GM21723 (cell line): ENCODE results near the gene KDM4C.

ENCODE experiments used
- ATAC-seq: cut with Tn5 transposase; IDR thresholded peaks from one replicate; pipeline ENCODE4 v1.9.1; 2021; ENCODE audit warnings: mild to moderate bottlenecking, moderate library complexity; ENCODE audit not compliant: unreplicated experiment

KDM4C gene

DNA sequence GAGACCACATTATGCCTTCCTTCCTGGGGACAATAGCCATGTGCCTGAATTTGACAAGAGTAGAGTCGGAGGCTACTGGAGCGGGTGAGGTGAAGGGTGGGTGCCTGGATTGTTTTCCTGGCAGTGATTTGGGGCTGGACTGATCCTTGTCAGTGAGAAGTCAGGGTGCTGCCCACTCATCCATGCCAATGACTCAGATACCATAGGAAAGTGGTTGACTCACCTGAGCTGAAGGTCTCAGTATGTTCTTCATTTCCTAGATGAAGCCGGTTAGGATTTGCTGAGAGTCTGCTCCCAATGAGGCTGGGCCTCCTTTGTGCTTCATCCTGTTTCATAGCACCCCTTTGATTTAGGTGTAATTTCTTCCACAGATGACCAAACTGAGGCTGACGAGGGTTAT is 366.0 kb downstream of the KDM4C start:
- ATAC-seq = no peak

DNA sequence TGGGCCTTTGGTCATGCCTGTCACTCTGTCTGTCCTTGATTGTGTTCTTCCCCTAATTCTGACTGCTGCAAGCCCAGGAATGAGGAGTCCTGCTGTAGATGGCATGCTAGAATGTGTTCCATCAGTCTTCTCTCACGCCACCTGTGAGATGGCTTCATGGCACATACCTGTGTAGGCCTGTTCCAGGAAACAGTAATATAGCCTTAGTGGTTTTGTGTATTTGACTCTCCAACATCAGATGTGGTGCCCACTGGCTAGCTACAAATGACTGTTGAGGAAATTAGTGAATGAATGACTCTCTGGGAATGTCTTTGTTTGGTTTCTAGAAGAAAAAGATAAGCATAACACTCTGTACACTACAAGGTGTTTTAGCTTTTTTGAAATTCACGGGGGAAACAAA is 367.5 kb downstream of the KDM4C start:
- no peak for ATAC-seq

- ATAC-seq = no peak
Observed at GRCh38 chr9:7129391-7129790, 371.6 kb downstream of the KDM4C start.

DNA sequence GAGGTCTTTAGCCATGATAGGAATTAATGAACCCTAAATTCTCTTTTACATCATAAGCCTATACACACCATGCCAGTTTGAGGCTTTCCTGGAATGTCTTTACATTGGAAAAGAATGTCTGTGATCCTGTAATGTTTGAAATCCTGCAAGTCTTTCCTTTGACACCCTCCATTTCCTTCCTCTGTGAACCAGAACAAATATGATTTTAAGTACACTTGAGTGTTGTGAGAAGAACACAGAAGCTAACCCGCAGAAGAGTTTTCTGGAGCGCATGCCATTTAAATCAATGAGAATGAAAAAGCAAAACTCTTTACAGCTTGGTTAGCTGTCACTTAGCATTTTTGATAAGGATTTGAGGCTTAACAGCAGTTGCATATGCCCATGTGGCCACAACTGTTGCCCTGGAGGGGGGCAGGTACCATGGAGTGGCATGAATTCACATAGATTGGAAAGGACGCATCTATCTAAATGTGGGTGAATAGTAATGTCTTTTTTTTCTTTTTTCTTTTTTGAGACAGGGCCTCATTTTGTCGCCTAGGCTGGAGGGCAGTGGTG is 372.6 kb downstream of the KDM4C start:
- no peak for ATAC-seq

DNA sequence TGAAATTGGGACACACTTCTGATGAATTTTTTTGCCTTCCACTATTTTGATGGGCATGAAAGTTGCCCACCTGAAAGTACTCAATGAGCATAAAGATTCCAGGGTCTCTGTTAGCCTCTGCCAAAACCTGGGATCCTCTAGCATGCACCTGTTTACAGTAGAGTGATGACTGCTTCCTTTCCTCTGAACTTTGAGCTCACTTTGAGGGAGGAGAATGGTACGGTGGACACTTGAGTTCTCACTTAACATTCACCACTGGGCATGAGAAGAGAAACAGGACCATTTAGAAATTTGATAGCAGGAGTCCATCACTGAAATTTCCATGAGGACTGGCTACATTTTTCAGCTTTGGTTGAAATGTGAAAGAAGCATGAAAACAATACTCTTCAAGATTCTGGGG is 374.8 kb downstream of the KDM4C start:
- ATAC-seq = no peak

DNA sequence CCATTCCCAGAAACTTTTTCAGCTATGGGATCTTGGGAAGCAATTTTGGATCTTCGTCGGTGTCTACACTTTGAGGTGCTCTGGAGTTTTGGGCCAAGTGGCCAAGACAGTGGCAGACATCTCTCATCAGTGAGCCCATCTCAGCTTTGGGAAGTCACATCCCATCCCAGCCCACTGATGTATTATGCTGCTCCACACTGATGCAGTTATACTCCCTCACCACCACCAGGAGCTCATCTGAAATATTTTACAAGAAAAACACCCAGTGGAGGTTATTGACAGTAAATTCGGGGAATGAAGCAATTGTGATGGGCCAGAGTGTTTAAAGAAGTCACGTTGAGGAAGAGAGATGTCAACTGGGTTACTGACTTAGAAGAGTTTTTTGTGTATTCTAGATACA is 378.0 kb downstream of the KDM4C start:
- no peak for ATAC-seq

- no peak for ATAC-seq
Observed at GRCh38 chr9:7137040-7137439, 379.3 kb downstream of the KDM4C start.

GRCh38 chr9:7137571-7137970 is 379.8 kb downstream of the KDM4C start:
- ATAC-seq = no peak

GRCh38 chr9:7139886-7140285 is 382.1 kb downstream of the KDM4C start:
- no peak for ATAC-seq

- ATAC-seq = no peak
Observed at GRCh38 chr9:7140401-7140800, 382.6 kb downstream of the KDM4C start.

DNA sequence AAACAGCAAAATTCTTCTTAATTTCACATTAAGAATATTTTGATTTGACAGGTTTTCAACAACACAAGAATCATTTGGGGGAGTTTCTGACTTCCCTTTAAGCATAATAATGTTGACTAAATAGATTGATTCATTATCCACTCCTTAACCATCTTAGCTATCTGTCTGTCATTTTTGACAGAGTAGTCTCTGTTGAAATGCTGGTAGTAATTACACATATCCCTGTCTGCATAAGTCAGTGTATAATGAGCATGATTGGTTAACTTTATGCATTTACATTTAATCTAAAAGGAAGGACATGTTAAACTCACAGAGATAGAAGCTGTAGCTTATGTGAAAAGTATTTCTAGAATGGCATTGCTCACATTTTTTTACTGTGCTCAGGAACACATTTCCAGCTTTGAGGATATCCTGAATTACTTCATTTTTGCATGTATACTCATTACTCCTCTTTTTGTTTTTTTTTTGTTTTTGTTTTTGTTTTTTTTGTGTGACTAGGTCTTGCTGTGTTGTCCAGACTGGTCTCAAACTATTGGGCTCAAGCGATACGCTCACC is 385.9 kb downstream of the KDM4C start:
- ATAC-seq = no peak

- no peak for ATAC-seq
Observed at GRCh38 chr9:7144265-7145046, 386.7 kb downstream of the KDM4C start.

- no peak for ATAC-seq
Observed at GRCh38 chr9:7145361-7146069, 387.7 kb downstream of the KDM4C start.

DNA sequence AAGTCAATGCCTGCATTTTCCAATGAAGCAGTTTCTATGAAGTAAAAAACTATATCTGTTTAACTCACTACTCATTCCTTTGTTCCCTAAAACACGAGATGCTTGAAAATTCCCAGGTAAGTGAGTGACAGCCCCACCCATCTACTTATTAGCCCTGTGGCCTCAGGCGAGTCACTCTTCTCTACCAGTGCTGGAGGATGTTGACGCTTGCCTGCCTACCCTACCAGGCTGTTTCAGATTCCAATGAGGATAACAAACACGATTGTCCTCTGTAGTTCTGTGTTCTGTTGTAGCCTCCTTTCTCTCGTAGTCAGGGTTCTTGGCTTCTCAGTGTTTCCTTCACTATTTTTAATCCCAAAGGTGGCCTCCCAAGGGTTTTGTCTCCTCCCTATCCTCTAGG is 388.8 kb downstream of the KDM4C start:
- ATAC-seq = no peak

- no peak for ATAC-seq
Observed at GRCh38 chr9:7147121-7148090, 389.6 kb downstream of the KDM4C start.

- no peak for ATAC-seq
Observed at GRCh38 chr9:7148243-7148765, 390.5 kb downstream of the KDM4C start.

DNA sequence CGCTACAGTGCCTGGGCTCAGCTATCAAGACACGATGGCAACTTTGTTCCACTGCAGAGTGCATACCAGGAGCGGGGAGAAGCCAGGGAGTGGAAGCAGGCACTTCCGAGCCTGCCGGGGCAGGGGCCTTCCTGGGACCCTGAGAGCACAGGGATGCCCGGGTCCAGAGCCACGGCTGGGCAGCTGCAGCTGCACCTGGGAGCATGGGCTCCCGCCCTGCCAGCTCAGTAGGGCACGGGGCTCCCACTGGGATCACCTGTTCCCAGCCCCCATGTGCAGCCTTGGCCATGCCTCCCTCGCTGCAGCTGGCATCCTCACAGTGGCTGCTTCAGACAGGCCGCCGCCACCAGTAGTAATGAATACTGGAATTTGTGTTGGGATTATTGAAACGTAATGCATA is 391.5 kb downstream of the KDM4C start:
- no peak for ATAC-seq

GRCh38 chr9:7150153-7150890 is 392.5 kb downstream of the KDM4C start:
- ATAC-seq = no peak

DNA sequence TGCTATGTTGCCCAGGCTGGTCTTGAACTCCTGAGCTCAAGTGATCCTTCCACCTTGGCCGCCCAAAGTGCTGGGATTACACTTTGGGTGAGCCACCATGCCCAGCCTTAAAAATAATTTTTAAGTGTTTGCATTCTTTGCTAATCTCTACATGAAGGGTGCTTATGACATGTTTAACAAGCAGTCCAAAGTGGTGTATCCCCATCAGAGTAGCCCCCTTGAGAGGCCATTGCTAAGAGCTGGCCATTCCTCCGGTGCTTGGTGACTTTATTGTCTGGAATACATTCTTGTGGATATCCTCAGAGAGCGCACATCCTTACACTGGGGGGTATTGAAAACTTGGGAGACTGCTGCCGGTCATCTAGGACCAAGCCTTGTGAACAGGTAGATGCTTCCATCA is 395.4 kb downstream of the KDM4C start:
- no peak for ATAC-seq

DNA sequence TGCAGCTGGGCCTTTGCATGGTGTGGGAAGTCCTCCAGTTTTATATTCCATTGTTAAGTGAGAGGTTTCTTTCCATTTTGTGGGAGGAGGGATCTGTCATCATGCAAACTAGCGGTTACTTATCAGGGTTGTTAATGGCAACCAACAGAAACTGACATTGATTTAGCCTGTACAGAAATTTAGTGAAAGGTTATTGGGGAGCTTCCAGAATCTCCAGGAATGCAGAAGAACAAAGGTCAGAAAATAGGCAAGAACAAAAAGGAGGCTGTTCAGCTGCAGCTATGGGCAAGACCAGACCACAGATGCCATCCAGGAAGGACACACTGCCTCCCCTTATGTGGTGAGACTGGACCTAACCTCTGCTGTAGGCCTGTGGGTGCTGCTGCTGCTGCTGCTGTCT is 395.8 kb downstream of the KDM4C start:
- ATAC-seq = no peak
